T-helper 1 cell treated with Interleukin-12 subunit alpha and Interleukin-12 subunit beta and Interleukin-4 antibody, amounts not matched to agents 30 μg/mL and 1 μg/mL, for 36 hours (primary cell): ENCODE measurements around the gene UNC45A.

Experiments used
- H3K27ac Mint-ChIP-seq: one replicate; pipeline ENCODE4 v1.8.0; 2021; ENCODE audit warnings: mild to moderate bottlenecking, mixed read lengths
- H3K27me3 Mint-ChIP-seq: one replicate; pipeline ENCODE4 v1.8.0; 2021; ENCODE audit warnings: low read depth, mixed read lengths
- H3K36me3 Mint-ChIP-seq: one replicate; pipeline ENCODE4 v1.8.0; 2021; ENCODE audit warnings: low read depth, mixed read lengths
- H3K4me1 Mint-ChIP-seq: one replicate; pipeline ENCODE4 v1.8.0; 2021; ENCODE audit warnings: low read depth, mixed read lengths
- H3K4me3 Mint-ChIP-seq: one replicate; pipeline ENCODE4 v1.8.0; 2021; ENCODE audit warnings: mild to moderate bottlenecking, moderate library complexity, mixed read lengths
- H3K9me3 Mint-ChIP-seq: one replicate; pipeline ENCODE4 v1.8.0; 2021; ENCODE audit warnings: mixed read lengths

UNC45A gene

DNA sequence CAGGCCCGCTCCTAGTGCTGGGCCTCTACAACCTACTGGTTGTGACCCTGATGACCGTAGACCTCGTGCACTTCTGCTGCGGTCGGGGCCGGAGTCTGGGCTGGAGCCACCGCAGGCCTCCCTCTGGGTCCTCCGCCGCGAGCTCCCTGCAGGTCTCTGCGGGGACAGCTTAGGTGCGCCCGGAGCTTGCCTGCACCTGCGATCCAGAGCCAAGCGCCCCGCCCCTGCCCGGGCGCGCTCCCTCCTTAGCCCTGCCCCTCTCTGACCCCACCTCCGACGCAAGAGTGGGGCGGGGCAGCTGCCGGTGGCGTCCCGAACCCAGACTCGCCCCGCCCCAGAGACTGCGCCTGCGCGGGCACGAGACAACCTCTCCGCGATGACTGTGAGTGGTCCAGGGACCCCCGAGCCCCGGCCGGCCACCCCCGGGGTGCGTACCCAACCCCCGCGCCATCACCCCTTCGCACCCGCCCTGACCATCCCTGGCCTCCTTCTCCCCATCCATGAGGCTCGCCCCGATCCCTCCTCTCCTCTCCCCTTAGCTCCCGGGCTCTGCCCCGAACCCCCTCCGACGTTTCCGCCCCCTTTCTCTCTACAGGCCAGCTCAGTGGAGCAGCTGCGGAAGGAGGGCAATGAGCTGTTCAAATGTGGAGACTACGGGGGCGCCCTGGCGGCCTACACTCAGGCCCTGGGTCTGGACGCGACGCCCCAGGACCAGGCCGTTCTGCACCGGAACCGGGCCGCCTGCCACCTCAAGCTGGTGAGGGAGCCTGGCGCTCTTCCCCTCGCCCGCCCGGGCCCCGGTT is at the start of gene UNC45A:
TSS of gene UNC45A (plus strand) at position 337 of the 803 bp plus-strand sequence. CDS start at position 377, 40 bp downstream.
- H3K27ac Mint-ChIP-seq, result peak within 1 kb of the TSS; percentile 100
- H3K4me3 Mint-ChIP-seq, result peak within 1 kb of the TSS; percentile 92
- H3K27me3 Mint-ChIP-seq, result no peaks in the 10 kb centered on the region
- H3K4me1 Mint-ChIP-seq, result peaks cover 41% of the 10 kb centered on the region
- peaks cover 19% of the 10 kb centered on the region for H3K36me3 Mint-ChIP-seq
- H3K9me3 Mint-ChIP-seq, result no peaks in the 10 kb centered on the region

- Mint-ChIP-seq H3K4me3 (peak overlapping the region; percentile 61), H3K9me3 (no peaks in the 10 kb centered on the region), H3K27ac (peak overlapping the region; percentile 76), H3K36me3 (peaks cover 56% of the 10 kb centered on the region), H3K4me1 (peaks cover 49% of the 10 kb centered on the region), H3K27me3 (no peaks in the 10 kb centered on the region)
These were observed 49.4 kb upstream of the UNC45A start for GRCh38 chr15:90885432-90886290.

GRCh38 chr15:90886291-90886614 is 48.8 kb upstream of the UNC45A start:
- Mint-ChIP-seq H3K9me3 (no peaks in the 10 kb centered on the region), H3K36me3 (peaks cover 50% of the 10 kb centered on the region), H3K4me3 (peak overlapping the region; percentile 61), H3K27ac (peak overlapping the region; percentile 76), H3K27me3 (no peaks in the 10 kb centered on the region), H3K4me1 (peaks cover 47% of the 10 kb centered on the region)

DNA sequence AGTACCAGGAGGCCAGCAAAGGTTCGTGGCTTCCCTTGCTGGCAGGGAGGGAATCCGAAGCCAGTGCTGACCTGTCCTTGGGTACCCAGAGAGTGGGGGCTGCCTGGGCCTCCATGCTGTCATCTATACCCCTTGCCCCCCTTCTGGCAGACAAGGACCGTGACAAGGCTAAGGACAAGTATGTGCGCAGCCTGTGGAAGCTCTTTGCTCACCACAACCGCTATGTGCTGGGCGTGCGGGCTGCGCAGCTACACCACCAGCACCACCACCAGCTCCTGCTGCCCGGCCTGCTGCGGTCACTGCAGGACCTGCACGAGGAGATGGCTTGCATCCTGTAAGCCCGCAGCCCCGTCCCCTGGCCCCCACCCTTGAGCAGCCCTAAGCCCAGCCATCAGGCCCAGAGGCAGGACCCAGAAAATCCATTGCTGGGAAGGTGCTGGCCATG is 48.0 kb upstream of the UNC45A start:
- H3K9me3 Mint-ChIP-seq, result no peaks in the 10 kb centered on the region
- H3K27ac Mint-ChIP-seq, result peak overlapping the region; percentile 77
- H3K36me3 Mint-ChIP-seq, result peaks cover 50% of the 10 kb centered on the region
- H3K27me3 Mint-ChIP-seq, result no peaks in the 10 kb centered on the region
- peaks cover 45% of the 10 kb centered on the region for H3K4me1 Mint-ChIP-seq
- H3K4me3 Mint-ChIP-seq, result no peak overlapping the region

GRCh38 chr15:90889313-90889730 is 45.8 kb upstream of the UNC45A start:
- H3K27me3 Mint-ChIP-seq, result no peaks in the 10 kb centered on the region
- peaks cover 33% of the 10 kb centered on the region for H3K4me1 Mint-ChIP-seq
- no peak overlapping the region for H3K27ac Mint-ChIP-seq
- no peak overlapping the region for H3K4me3 Mint-ChIP-seq
- H3K9me3 Mint-ChIP-seq, result no peaks in the 10 kb centered on the region
- peaks cover 58% of the 10 kb centered on the region for H3K36me3 Mint-ChIP-seq

GRCh38 chr15:90889736-90890456 is 45.2 kb upstream of the UNC45A start:
- H3K4me3 Mint-ChIP-seq, result no peak overlapping the region
- no peaks in the 10 kb centered on the region for H3K9me3 Mint-ChIP-seq
- peaks cover 32% of the 10 kb centered on the region for H3K4me1 Mint-ChIP-seq
- no peak overlapping the region for H3K27ac Mint-ChIP-seq
- no peaks in the 10 kb centered on the region for H3K27me3 Mint-ChIP-seq
- peaks cover 58% of the 10 kb centered on the region for H3K36me3 Mint-ChIP-seq

DNA sequence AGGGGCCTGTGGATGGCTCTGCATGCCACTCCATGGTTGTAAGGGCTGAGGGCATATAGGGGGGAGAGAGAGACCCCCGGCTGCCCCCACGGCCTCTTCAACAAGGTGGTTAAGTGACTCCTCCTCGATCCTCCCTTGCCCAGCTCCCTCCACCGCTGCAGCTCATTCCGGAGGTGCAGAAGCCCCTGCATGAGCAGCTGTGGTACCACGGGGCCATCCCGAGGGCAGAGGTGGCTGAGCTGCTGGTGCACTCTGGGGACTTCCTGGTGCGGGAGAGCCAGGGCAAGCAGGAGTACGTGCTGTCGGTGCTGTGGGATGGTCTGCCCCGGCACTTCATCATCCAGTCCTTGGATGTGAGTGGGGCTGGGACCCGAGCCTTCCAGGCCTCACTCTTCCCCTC is 44.2 kb upstream of the UNC45A start:
- no peak overlapping the region for H3K4me3 Mint-ChIP-seq
- peaks cover 27% of the 10 kb centered on the region for H3K4me1 Mint-ChIP-seq
- no peaks in the 10 kb centered on the region for H3K27me3 Mint-ChIP-seq
- no peak overlapping the region for H3K27ac Mint-ChIP-seq
- H3K9me3 Mint-ChIP-seq, result no peaks in the 10 kb centered on the region
- peaks cover 60% of the 10 kb centered on the region for H3K36me3 Mint-ChIP-seq

GRCh38 chr15:90891346-90891949 is 43.6 kb upstream of the UNC45A start:
- peaks cover 59% of the 10 kb centered on the region for H3K36me3 Mint-ChIP-seq
- no peaks in the 10 kb centered on the region for H3K27me3 Mint-ChIP-seq
- no peak overlapping the region for H3K4me3 Mint-ChIP-seq
- H3K9me3 Mint-ChIP-seq, result no peaks in the 10 kb centered on the region
- H3K4me1 Mint-ChIP-seq, result peaks cover 25% of the 10 kb centered on the region
- H3K27ac Mint-ChIP-seq, result no peak overlapping the region

- Mint-ChIP-seq H3K4me1 (peaks cover 24% of the 10 kb centered on the region), H3K9me3 (no peaks in the 10 kb centered on the region), H3K4me3 (no peak overlapping the region), H3K36me3 (peaks cover 60% of the 10 kb centered on the region), H3K27ac (no peak overlapping the region), H3K27me3 (no peaks in the 10 kb centered on the region)
These were observed 43.1 kb upstream of the UNC45A start for GRCh38 chr15:90892023-90892422.

GRCh38 chr15:90892498-90893174 is 42.4 kb upstream of the UNC45A start:
- no peaks in the 10 kb centered on the region for H3K27me3 Mint-ChIP-seq
- no peaks in the 10 kb centered on the region for H3K9me3 Mint-ChIP-seq
- H3K4me3 Mint-ChIP-seq, result no peak overlapping the region
- H3K4me1 Mint-ChIP-seq, result peaks cover 22% of the 10 kb centered on the region
- peaks cover 58% of the 10 kb centered on the region for H3K36me3 Mint-ChIP-seq
- no peak overlapping the region for H3K27ac Mint-ChIP-seq

- Mint-ChIP-seq H3K4me1 (peaks cover 20% of the 10 kb centered on the region), H3K4me3 (no peak overlapping the region), H3K36me3 (peaks cover 54% of the 10 kb centered on the region)
These were observed 41.7 kb upstream of the UNC45A start for GRCh38 chr15:90893175-90894090.

GRCh38 chr15:90895571-90896117 is 39.4 kb upstream of the UNC45A start:
- no peaks in the 10 kb centered on the region for H3K27me3 Mint-ChIP-seq
- H3K27ac Mint-ChIP-seq, result peak overlapping the region; percentile 52

More at GRCh38 chr15:90893175-90894090, 41.7 kb upstream of the UNC45A start:
- no peaks in the 10 kb centered on the region for H3K9me3 Mint-ChIP-seq
- no peak overlapping the region for H3K27ac Mint-ChIP-seq
- no peaks in the 10 kb centered on the region for H3K27me3 Mint-ChIP-seq

More at GRCh38 chr15:90895571-90896117, 39.4 kb upstream of the UNC45A start:
- Mint-ChIP-seq H3K4me3 (no peak overlapping the region), H3K9me3 (no peaks in the 10 kb centered on the region), H3K36me3 (peaks cover 45% of the 10 kb centered on the region), H3K4me1 (peaks cover 18% of the 10 kb centered on the region)
